ENCODE measurements around the gene ZNRD2.

DNA sequence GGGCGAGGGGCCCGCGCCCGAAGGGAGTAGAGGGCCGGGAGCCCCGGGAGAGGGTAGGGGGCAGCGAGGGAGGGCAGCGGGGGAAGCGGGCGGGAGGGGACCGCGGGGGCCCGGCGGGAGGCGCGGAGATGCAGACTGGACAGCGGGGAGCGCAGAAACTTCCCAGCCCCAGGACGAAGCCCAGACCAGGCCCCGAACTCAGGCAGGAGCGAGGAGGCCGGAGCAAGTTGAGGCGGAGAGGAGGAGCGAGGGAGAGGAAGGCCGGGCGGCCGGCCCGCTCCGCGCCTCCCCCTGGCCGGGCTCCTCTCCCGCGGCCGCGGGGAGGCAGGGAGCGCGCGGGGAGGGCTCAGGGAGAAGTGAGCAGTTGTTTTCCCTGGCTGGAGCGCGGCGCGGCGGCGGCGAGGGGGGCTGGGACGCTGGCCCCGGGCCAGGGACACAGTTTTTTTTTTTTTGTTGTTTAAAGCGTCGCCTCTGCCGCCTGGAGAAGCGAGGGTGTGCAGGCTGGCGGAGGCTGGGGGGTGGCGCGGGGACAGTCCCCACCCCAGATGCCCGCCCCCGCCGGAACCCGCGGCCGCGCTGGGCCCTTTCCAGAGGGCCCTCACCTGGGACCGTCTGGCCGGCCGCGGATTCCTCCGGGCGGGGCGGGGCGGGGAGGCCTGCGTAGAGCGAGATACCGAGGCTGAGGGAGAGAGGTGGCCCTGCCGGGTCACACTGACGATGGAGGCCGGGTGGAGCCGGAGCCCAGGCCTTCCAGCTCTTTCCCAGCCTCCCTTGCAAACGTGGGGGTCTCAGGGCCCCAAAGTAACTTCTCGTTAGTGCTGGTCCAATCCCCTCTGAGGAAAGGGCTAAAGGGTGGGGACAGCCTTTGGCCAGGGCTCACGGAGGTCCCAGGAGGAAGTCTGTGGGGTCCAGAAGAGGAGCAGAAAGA lies 12.0 kb upstream of the ZNRD2 start, which contains the start of gene LTBP3:
- TF ChIP-seq, protein P1, sequence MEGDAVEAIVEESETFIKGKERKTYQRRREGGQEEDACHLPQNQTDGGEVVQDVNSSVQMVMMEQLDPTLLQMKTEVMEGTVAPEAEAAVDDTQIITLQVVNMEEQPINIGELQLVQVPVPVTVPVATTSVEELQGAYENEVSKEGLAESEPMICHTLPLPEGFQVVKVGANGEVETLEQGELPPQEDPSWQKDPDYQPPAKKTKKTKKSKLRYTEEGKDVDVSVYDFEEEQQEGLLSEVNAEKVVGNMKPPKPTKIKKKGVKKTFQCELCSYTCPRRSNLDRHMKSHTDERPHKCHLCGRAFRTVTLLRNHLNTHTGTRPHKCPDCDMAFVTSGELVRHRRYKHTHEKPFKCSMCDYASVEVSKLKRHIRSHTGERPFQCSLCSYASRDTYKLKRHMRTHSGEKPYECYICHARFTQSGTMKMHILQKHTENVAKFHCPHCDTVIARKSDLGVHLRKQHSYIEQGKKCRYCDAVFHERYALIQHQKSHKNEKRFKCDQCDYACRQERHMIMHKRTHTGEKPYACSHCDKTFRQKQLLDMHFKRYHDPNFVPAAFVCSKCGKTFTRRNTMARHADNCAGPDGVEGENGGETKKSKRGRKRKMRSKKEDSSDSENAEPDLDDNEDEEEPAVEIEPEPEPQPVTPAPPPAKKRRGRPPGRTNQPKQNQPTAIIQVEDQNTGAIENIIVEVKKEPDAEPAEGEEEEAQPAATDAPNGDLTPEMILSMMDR (IDR thresholded peaks at IDR 0.05) = no peak
- TF ChIP-seq POLR2A (IDR thresholded peaks at IDR 0.05) (peak in 1 of 2 donors; percentile 14), POLR2AphosphoS5 (IDR thresholded peaks at IDR 0.05; ENCODE audit: insufficient read depth in 1 of 2, low read depth in 1 of 2) (no peak)

Measured in vagina (tissue), 2 donors.